ENCODE data around the gene RAMAC. TPM values are rescaled to one million over a fixed set of nuclear protein-coding genes. Genes with fewer than 3 reads are reported as not detected.
"Not testable (repeated sequence)": the region's sequence is repeated elsewhere in the genome, so short reads cannot be mapped to it uniquely, and the experiment has no call there.

Gene RAMAC
- total and polyA plus RNA-seq, 2 of the 4 experiments (the other 2 are of a cell fraction), result 23.6 to 29.6 TPM

- H3K4me2 ChIP-seq (ENCODE audit: low read depth, low read length); H2BK20ac ChIP-seq (ENCODE audit: low read depth, low read length); DNase-seq; H3K9me3 ChIP-seq (ENCODE audit: control insufficient read depth, insufficient read depth, low read length); dilution Hi-C loops (cut with HindIII; ENCODE audit: low sequenced_read_pairs, unreplicated experiment); H3K27me3 ChIP-seq (ENCODE audit: control insufficient read depth, insufficient read depth, low read length); H3K23ac ChIP-seq (ENCODE audit: low read depth, low read length); H3K9me1 ChIP-seq (ENCODE audit: insufficient read depth, low read length); H4K91ac ChIP-seq (ENCODE audit: insufficient read depth, low read depth, low read length); H2BK120ac ChIP-seq (ENCODE audit: low read depth, low read length); BruUV-seq (replicated peaks); H3K4ac ChIP-seq (ENCODE audit: low read depth, low read length); H2AFZ ChIP-seq (replicated peaks; ENCODE audit: low read length, poor library complexity); H3K56ac ChIP-seq (ENCODE audit: extremely low read depth, insufficient read depth, low read length); H3K14ac ChIP-seq (replicated peaks; ENCODE audit: low read depth, low read length); CTCF ChIA-PET; intact Hi-C loops (cut with micrococcal nuclease); POLR2A ChIA-PET (ENCODE audit: unreplicated experiment); H2AK9ac ChIP-seq (replicated peaks; ENCODE audit: low read depth, low read length, poor library complexity); H4K5ac ChIP-seq (ENCODE audit: low read depth, low read length); H3K9ac ChIP-seq (ENCODE audit: low read depth, low read length); ATAC-seq (ENCODE audit: low read depth); in situ Hi-C loops (cut with MboI; ENCODE audit: low sequenced_read_pairs); H2BK5ac ChIP-seq (ENCODE audit: low read depth, low read length, poor library complexity, severe bottlenecking); H3K4me1 ChIP-seq (ENCODE audit: control insufficient read depth, insufficient read depth, low read length); H2BK15ac ChIP-seq (ENCODE audit: low read depth, low read length); H2AK5ac ChIP-seq (ENCODE audit: low read depth, low read length); H3K27ac ChIP-seq (ENCODE audit: insufficient read depth, low read length); H4K8ac ChIP-seq (ENCODE audit: low read depth in 2 of 2, low read length in 2 of 2); H3K4me3 ChIP-seq (ENCODE audit: insufficient read depth, low read depth, low read length); H3K18ac ChIP-seq (ENCODE audit: low read depth, low read length): not testable (repeated sequence)
- WGBS, 2 experiments (ENCODE audit: extremely low coverage in 2 of 2, insufficient read length in 1 of 2), result no CpG with 5 or more reads among the region's 6 CpGs
- Histone ChIP-seq H4K20me1 (ENCODE audit: insufficient read depth, low read length) (peaks cover 28% of the 10 kb centered on the region), H3K36me3 (ENCODE audit: control insufficient read depth, insufficient read depth, low read length) (peaks cover 22% of the 10 kb centered on the region), H3K79me1 (ENCODE audit: low read depth in 1 of 2, low read length in 2 of 2) (peaks cover 38 to 40% of the 10 kb centered on the region in 2 experiments)
Observed at GRCh38 chr15:83031234-83031633, 45.2 kb downstream of the RAMAC start.
